K562 (cell line): Measurements from ENCODE around the gene PAQR7. TPM values are rescaled to one million over a fixed set of nuclear protein-coding genes. Genes with fewer than 3 reads are reported as not detected.

Source experiments
- MYC ChIP-seq, 2 experiments: fragments of 250-450 bp in 1 of 2; sonication (Bioruptor Pico) in 1 of 2; IDR thresholded peaks; 2 replicates each; pipeline versions ENCODE4 v1.5.1 to v1.6.1; 2012 to 2021; ENCODE audit warnings: low read depth in 2 of 2, borderline replicate concordance in 1 of 2, improper control_type of control experiment in 1 of 2, low read length in 1 of 2, mild to moderate bottlenecking in 1 of 2, moderate library complexity in 1 of 2
- ZBTB8A ChIP-seq: fragments of 450-650 bp; IDR thresholded peaks from 2 replicates; pipeline ENCODE4 v1.6.1; 2018; ENCODE audit warnings: mild to moderate bottlenecking, moderate library complexity; ENCODE audit not compliant: partially characterized antibody
- polyA plus RNA-seq, 8 experiments: library from polyadenylated mRNA; depleted of rRNA in 4 of 8; stranded (reverse) in 5 of 8; unstranded in 3 of 8; fragments of >200 nt; fragmentation: Nextera tagmentation in 2 of 8; fragmentation: Illumina TruSeq in 1 of 8; extraction: Ambion mirVana in 2 of 8; extraction: Trizol in 1 of 8; gene quantifications; 2 replicates each; pipeline versions ENCODE4 v1.2.1 to v1.2.3, GENCODE V29; 2011 to 2014; ENCODE audit warnings: inconsistent platforms in 1 of 8, missing spikeins in 1 of 8
- total RNA-seq, 7 experiments: library from RNA; depleted of rRNA in 6 of 7; stranded (reverse); fragments of >200 nt in 6 of 7; fragmentation: Illumina TruSeq in 2 of 7; extraction: Trizol in 2 of 7; gene quantifications; 2 replicates each; pipeline versions ENCODE4 v1.2.1 to v1.2.3, GENCODE V29; 2011 to 2021; ENCODE audit warnings: low replicate concordance in 1 of 7
- TF ChIP-seq, protein P1 (sequence below): fragments of 200-600 bp; sonication (generic); IDR thresholded peaks from one replicate; pipeline ENCODE4 v1.6.1; 2012; ENCODE audit warnings: mild to moderate bottlenecking, low read depth, low read length, inconsistent platforms
- TF ChIP-seq, protein P2 (sequence below): sonication (generic); formaldehyde crosslinking; IDR thresholded peaks from 2 replicates; pipeline ENCODE4 v1.8.0; 2022; ENCODE audit warnings: mild to moderate bottlenecking, missing genetic modification reagents, borderline replicate concordance
- TF ChIP-seq, protein P3 (sequence below), 2 experiments: fragments of 450-650 bp in 1 of 2; sonication (generic) in 1 of 2; formaldehyde crosslinking in 1 of 2; IDR thresholded peaks in 1 of 2; conservative IDR thresholded peaks in 1 of 2; 2 replicates each; pipeline versions ENCODE4 v1.6.1 to v1.8.1; 2016 to 2023; ENCODE audit warnings: mild to moderate bottlenecking in 2 of 2, moderate library complexity in 2 of 2, inconsistent platforms in 1 of 2, missing genetic modification reagents in 1 of 2
- TF ChIP-seq, protein P4 (sequence below): fragments of 450-650 bp; IDR thresholded peaks from 2 replicates; pipeline ENCODE4 v1.6.1; 2014; ENCODE audit warnings: low read depth, mild to moderate bottlenecking, moderate library complexity, borderline replicate concordance

The PAQR7 gene
- total and polyA plus RNA-seq, 9 of the 15 experiments (the other 6 are each of a cell fraction or from before 2014, with no cell fraction given), result 1.1 to 5.2 (median 2.6) TPM

DNA sequence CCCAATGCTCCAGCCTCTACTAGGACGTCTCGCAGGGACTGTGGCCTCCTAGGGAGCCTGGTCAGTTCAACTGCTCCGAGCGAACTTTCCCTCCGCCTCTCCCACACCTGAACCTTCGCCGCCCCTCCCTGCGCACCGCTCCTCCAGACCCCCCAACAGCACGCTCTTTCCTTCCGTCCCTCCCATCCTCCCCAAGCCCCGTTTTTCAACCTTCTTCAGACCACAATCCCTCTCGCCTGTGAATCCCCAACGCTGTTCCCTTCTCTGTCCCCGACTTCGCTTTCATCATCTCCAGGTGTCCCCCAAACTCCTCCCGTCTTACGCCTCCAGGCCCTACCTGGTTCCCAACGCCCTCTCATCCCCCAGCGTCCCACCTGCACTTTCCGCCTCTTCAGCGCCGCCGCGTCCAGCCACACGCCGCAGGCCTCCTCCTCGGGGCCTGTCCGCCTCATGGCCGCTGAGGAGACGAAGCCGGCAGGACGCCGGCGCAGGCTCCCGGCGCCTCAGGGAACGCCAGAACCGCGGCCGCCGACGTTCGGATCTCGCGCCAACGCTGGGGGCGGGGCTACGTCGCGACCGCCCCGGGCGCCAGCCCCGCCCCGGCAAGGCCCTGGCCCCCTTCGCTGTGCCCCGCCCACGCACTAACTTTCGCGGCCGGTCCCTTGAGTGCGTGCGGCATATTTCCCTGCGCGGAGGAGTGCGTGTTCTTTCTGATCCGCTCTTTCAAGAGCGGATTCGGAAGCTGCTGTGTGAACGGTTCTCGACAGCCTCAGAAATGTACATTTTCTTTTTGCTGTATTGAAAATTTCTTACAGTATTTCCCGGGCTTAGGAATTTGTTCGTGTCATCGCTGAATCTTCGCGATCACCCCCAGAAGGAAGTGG, 16.4 kb downstream of the PAQR7 start, which contains the start of gene AUNIP (continued):
- TF ChIP-seq, protein P1, sequence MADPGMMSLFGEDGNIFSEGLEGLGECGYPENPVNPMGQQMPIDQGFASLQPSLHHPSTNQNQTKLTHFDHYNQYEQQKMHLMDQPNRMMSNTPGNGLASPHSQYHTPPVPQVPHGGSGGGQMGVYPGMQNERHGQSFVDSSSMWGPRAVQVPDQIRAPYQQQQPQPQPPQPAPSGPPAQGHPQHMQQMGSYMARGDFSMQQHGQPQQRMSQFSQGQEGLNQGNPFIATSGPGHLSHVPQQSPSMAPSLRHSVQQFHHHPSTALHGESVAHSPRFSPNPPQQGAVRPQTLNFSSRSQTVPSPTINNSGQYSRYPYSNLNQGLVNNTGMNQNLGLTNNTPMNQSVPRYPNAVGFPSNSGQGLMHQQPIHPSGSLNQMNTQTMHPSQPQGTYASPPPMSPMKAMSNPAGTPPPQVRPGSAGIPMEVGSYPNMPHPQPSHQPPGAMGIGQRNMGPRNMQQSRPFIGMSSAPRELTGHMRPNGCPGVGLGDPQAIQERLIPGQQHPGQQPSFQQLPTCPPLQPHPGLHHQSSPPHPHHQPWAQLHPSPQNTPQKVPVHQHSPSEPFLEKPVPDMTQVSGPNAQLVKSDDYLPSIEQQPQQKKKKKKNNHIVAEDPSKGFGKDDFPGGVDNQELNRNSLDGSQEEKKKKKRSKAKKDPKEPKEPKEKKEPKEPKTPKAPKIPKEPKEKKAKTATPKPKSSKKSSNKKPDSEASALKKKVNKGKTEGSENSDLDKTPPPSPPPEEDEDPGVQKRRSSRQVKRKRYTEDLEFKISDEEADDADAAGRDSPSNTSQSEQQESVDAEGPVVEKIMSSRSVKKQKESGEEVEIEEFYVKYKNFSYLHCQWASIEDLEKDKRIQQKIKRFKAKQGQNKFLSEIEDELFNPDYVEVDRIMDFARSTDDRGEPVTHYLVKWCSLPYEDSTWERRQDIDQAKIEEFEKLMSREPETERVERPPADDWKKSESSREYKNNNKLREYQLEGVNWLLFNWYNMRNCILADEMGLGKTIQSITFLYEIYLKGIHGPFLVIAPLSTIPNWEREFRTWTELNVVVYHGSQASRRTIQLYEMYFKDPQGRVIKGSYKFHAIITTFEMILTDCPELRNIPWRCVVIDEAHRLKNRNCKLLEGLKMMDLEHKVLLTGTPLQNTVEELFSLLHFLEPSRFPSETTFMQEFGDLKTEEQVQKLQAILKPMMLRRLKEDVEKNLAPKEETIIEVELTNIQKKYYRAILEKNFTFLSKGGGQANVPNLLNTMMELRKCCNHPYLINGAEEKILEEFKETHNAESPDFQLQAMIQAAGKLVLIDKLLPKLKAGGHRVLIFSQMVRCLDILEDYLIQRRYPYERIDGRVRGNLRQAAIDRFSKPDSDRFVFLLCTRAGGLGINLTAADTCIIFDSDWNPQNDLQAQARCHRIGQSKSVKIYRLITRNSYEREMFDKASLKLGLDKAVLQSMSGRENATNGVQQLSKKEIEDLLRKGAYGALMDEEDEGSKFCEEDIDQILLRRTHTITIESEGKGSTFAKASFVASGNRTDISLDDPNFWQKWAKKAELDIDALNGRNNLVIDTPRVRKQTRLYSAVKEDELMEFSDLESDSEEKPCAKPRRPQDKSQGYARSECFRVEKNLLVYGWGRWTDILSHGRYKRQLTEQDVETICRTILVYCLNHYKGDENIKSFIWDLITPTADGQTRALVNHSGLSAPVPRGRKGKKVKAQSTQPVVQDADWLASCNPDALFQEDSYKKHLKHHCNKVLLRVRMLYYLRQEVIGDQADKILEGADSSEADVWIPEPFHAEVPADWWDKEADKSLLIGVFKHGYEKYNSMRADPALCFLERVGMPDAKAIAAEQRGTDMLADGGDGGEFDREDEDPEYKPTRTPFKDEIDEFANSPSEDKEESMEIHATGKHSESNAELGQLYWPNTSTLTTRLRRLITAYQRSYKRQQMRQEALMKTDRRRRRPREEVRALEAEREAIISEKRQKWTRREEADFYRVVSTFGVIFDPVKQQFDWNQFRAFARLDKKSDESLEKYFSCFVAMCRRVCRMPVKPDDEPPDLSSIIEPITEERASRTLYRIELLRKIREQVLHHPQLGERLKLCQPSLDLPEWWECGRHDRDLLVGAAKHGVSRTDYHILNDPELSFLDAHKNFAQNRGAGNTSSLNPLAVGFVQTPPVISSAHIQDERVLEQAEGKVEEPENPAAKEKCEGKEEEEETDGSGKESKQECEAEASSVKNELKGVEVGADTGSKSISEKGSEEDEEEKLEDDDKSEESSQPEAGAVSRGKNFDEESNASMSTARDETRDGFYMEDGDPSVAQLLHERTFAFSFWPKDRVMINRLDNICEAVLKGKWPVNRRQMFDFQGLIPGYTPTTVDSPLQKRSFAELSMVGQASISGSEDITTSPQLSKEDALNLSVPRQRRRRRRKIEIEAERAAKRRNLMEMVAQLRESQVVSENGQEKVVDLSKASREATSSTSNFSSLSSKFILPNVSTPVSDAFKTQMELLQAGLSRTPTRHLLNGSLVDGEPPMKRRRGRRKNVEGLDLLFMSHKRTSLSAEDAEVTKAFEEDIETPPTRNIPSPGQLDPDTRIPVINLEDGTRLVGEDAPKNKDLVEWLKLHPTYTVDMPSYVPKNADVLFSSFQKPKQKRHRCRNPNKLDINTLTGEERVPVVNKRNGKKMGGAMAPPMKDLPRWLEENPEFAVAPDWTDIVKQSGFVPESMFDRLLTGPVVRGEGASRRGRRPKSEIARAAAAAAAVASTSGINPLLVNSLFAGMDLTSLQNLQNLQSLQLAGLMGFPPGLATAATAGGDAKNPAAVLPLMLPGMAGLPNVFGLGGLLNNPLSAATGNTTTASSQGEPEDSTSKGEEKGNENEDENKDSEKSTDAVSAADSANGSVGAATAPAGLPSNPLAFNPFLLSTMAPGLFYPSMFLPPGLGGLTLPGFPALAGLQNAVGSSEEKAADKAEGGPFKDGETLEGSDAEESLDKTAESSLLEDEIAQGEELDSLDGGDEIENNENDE, result no peak
- peak; percentile 96 for TF ChIP-seq MYC (IDR thresholded peaks at IDR 0.05; ENCODE audit: low read depth, low read length)
- peak; percentile 85; the same call in 1 of the 2 replicates for TF ChIP-seq MYC (CRISPR knock-in tag; IDR thresholded peaks at IDR 0.05; ENCODE audit: borderline replicate concordance, low read depth)
- no peak for TF ChIP-seq ZBTB8A
- TF ChIP-seq, protein P2, sequence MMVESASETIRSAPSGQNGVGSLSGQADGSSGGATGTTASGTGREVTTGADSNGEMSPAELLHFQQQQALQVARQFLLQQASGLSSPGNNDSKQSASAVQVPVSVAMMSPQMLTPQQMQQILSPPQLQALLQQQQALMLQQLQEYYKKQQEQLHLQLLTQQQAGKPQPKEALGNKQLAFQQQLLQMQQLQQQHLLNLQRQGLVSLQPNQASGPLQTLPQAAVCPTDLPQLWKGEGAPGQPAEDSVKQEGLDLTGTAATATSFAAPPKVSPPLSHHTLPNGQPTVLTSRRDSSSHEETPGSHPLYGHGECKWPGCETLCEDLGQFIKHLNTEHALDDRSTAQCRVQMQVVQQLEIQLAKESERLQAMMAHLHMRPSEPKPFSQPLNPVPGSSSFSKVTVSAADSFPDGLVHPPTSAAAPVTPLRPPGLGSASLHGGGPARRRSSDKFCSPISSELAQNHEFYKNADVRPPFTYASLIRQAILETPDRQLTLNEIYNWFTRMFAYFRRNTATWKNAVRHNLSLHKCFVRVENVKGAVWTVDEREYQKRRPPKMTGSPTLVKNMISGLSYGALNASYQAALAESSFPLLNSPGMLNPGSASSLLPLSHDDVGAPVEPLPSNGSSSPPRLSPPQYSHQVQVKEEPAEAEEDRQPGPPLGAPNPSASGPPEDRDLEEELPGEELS, result peak; percentile 72; the same call in 1 of the 2 replicates
- TF ChIP-seq, protein P3, sequence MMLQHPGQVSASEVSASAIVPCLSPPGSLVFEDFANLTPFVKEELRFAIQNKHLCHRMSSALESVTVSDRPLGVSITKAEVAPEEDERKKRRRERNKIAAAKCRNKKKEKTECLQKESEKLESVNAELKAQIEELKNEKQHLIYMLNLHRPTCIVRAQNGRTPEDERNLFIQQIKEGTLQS (IDR thresholded peaks at IDR 0.05), result peak; percentile 5; the same call in 1 of the 2 replicates
- TF ChIP-seq, protein P3 (CRISPR knock-in tag; conservative IDR thresholded peaks at IDR 0.05), result no peak; the same call in 1 of the 2 replicates
- TF ChIP-seq, protein P4, sequence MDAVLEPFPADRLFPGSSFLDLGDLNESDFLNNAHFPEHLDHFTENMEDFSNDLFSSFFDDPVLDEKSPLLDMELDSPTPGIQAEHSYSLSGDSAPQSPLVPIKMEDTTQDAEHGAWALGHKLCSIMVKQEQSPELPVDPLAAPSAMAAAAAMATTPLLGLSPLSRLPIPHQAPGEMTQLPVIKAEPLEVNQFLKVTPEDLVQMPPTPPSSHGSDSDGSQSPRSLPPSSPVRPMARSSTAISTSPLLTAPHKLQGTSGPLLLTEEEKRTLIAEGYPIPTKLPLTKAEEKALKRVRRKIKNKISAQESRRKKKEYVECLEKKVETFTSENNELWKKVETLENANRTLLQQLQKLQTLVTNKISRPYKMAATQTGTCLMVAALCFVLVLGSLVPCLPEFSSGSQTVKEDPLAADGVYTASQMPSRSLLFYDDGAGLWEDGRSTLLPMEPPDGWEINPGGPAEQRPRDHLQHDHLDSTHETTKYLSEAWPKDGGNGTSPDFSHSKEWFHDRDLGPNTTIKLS, result peak; percentile 41; the same call in 1 of the 2 replicates
